ENCODE data around the gene PSAT1.

The PSAT1 gene

GRCh38 chr9:78370991-78371390 is 74.1 kb downstream of the PSAT1 start:
- DNase-seq = no peak

- DNase-seq = no peak
Measured at GRCh38 chr9:78371981-78372380, 75.1 kb downstream of the PSAT1 start.
